Epidermal melanocyte (primary cell): ENCODE measurements around the gene UNC5B.

ENCODE experiments used
- DNase-seq: peaks from one replicate; pipeline ENCODE4 v3.0.0; 2011; ENCODE audit warnings: low spot score; ENCODE audit not compliant: insufficient read length

Gene UNC5B

DNA sequence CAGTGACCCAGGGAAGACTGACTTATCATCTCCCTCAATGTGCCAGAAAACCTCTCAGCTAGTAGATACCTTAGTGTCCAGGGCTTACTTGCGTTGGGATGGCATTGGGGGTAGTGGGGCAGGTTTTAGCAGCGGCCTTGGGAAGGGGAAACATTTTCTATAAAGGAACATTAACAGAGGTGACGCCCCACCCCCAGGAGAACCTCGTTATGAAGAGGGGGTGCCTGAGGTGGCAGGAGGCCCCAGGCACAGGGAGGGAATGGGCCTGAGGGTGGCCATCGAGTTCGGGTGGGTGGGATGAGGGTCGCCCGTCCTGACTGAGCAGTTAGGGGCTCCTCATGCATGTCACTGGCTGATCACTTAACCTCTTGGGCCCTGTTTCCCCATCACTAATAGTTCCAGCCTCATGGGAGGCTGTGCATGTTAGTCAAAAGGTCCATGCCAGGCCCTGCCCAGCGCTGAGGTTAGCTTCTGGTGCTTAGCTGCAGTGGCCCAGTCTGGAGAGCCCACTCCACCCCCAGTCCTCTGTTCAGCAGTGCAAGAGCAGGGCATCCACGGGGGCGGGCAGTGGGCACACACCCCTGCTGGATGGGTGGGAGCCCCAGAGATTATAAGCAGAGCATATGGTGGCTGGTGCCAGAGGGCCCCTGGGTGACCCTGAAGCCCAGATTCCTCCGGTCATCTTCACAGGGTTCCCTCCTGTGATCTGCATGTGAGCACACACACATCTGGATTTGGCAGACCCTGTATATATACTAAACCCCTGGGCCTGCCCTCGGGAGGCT, 27.0 kb downstream of the UNC5B start:
- no peak for DNase-seq

DNA sequence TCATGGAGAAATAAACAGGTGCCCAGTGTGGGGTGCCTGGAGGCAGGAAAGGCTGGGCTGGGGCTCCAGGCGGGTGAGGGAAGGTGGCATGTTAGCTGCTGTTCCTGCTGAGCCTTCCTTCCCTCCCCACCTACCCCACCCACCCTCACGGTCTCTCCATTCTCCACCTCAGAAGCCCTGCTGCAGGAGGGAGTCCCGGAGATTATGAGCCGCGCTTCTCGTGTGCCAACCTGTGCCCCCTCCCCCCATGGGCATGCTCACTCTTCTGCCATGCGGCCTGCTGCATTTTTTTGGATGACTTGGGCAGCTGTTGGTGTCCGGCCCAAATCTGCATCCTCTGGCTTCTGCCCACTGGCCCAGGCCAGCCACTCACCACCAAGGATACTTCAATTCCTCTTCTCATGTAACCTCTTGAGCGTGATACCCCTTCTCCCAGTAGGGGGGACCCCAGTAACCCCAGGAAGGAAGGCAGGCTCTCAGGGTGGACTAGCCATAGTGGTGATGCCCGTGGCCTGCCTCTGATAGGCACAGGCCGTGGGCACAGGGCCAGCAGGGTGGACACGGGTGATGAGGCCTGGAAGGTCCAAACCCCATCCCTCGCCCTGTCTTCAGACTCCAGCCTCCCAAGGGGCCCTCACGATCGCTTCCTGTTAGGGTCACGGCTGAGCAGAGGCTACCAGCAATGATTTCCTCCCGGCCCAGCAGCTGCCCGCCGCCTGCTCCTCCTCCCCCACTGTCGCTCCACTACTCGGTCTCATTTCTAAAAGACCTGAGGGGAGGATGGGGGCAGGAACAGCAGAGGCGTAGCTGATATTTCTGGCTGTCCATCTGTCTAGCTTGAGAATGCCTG, 27.8 kb downstream of the UNC5B start:
- DNase-seq: no peak

DNA sequence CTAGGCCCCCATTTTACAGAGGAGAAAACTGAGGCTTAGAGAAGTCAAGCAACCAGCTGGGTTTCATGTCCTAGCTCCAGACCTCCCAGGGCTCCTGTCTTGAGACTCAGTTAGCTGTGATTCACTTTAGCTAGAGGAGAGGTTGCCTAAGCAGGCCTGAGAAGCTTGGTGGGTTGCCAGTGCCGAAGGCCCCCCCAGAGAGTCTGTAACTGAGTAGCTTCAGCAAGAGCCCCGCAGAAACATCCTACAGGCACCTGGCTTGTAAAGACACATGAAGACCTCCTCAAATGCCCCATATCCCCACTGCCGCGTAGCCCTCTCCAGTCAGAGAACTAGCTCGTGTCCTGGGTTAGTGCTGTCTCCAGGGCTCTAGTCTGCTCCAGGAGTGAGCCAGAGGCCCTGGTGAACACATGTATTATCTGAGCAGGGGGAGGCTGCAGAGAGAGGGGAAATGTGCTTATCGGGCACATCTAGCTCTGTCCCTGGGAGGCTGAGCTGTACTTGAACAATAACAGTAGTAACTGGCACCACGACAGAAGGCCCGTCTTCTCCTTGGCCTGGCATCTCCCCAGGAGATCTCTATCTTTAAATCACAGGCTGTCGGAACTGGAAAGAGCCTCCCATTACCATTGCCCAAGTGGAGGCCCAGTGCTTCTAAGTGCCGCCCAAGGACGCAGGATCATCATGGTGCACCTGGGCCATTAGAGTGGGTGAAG, 28.9 kb downstream of the UNC5B start:
- no peak for DNase-seq

DNA sequence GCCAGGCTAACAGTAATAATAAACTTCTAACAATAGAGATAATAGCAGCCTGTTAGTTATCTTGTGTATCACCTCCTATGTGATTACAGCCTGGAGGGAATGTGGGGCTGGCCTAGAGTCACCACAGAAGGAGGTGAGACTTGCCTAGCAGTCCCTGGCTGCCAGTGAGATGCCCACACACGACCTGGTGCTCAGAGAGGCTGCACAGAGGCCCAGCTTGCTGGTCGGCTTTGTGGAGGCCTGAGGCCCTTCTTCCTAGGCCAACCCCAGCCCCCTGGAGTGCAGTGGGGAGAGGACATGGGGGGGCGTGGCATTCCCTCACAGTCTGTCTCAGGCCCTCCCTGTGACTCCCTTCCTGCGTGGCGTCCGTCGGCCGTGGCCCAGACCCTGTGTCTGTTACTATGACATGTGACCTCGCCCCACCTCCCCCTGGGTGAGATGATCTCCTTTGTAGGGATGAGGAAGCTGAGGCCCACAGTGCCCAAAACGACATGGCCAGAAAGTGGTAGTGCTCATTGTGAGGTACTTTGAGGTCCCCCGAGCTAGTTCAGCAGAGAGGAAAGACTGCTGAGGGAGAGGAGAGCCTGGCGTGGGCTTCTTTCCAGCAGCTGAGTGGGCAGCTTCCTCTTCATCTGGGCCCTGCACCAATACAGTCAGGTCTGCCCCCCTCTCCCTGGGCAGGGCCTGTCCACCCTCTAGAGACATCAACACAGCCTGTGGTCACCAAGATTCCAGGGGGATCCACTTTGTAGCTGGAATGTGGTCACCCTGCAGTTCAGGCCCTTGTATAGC, 29.7 kb downstream of the UNC5B start:
- no peak for DNase-seq

DNA sequence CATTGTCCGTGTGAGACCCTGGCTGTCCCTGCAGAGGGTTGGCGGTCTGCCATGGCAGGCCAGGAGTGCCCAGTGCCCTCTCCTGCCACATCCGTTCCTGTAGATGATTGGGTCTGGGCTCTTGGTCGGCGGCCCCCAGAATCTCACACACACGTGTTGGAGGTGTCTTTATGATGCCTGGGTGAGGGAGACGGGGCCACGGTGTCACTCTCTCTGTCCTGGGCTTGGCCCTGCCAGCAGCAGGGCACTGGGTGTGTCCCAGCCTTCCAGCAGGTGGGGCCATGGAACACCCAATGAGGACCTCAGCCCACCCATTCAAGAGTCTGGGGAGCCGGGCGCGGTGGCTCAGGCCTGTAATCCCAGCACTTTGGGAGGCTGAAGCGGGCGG, 30.2 kb downstream of the UNC5B start:
- DNase-seq: no peak

DNA sequence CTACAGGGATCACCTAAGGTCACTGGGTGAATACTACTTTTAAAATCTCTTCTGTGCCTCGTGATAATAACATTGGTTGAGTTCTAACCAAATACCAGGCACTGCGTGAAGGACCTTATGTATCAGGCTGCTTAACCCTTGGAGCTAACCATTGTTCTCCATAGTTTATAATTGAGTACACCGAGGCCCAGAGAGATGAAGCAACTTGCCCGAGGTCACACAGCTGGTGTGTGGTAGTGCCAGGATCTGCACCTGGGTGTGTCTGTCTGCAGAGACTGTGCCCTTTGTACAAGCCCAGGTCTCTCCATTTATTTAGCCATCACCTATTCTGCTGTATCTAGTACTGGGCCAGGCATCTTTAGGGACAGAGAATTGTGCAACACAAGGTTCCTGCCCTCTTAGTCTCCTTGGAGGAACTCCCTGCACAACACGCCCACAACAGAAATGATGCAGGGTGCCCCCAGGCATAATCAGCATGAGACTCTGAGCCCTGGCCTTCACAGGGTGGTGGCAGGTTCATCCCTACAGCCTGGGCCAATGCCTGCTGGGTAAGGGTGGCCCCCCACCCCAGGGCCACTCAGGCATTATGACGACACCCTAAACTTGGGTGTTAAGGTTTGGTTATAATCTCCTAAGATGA, 31.5 kb downstream of the UNC5B start:
- DNase-seq: no peak

DNA sequence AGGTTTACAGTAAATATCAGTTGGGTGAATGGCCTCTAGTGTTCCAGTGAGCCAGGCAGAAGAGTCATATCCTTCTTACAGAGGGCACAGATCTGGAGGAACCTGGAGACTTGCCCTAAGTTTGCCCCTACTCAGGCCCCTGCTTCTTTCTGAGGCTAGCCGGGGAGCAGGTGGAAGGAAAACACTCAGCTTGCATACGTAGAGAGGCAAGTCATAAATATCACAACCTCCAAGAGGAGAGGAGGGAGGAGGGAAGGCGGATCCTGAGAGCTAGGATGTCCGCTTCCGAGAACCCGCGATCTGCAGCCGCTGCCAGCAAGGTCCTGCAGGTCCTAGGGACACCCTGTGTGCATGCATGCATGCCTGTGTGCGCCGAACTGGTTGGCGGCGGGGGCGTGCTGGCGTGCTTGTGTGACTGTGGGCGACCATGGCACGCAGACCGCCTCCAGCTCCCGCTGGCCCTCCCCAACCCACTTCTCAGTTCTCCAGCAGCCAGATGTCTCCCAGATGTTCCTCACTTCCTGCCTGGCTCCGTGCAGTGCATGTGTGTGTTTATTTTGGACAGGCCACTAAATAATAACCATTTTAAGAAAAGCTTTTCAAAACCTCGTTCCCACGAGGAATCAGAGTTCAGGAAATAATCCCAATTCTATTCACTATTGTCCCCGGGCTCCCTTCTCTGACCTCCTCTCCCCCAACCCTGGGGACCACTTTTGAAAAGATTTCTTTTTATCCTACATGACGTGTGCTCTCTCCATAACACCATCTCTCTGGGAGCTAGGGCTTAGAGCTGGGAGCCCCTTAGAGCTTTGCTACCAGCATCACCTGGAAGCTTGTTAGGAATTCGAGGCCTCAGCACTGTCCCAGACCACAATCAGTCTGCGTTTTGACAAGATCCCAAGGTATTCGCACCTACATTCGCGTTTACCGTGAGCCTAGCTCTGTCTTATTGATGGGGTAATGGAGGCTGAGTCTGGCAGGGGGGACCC, 32.4 kb downstream of the UNC5B start:
- DNase-seq: peak; percentile 78

DNA sequence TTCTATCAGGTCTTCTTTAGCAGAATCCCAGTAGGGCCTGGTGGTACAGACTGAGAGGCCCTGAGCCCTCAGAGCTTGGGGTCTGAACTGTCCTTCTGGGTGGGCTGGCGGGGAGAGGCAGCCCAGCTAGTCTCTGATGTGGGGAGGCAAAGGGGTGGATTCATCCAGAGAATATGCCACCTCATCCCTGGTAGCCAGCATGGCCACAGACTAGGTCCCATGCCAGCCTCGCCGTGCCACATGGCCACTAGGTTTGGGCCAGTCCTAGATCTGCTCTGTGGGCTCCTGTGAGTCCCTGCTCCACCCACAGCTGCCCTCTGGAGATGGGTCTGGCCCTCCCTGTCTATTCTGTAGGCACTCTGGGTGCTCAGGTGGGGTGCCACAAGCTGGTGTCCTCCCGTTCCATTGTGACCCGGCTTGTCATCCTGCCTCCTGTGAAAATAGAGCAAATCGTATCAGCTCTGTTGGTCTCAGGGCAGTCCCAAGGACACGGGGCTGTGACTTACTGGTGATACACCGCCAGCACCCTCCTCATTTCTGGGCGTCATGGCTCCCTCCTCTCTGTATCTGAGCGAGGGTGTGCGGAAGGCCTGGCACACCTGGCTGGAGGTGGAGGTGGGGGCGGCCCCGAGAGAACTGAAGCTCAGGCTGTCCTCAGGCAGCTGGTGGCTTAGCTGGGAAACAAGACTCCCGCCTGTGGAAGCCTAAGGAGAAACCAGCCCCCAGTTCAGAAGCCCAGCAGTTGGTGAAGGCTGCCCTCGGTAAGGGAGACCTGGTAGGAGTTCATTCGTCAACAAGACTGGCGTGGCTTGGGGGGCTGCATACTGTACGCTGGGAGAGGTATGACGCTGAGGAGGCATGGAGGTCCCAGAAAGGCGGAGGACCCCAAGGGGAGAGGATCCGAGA, 33.3 kb downstream of the UNC5B start:
- DNase-seq: no peak

DNA sequence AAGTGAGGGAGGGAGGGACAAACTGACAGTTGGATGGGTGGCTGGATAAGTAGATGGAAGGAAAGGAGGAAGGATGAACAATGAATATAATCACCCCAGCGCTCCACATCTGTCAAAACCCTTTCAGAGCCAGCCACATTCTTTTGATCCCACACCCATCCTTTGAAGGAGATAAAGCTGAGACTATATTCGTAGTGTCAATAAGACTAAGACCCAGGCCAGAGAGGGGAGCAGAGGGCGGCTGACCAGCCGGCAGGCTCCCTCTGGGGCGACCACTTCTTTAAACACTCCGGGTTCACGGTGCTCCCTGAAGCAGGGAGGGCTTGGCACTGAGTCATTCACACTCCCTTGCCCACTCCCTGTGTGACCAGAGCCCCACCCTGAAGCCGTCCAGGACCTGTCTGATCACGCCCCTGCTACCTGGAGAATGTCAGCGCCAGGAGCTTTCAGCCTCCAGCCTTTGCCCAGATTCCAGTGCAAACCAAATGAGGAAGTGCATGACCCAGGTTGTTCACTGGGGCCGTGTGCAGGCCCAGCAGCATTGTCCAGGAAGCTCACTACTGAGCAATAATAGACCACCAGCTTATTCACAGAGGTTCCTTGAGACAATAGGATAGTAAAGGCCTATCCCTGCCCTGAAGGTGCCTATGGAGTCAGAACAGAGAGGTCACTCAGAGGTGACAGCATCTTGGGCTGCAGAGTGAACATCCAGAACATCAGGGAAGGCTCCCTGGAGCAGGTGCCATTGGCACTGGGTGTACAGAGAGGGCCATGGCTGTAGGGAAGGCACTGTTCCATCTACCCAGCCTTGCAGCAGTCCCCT, 34.4 kb downstream of the UNC5B start:
- DNase-seq: no peak

DNA sequence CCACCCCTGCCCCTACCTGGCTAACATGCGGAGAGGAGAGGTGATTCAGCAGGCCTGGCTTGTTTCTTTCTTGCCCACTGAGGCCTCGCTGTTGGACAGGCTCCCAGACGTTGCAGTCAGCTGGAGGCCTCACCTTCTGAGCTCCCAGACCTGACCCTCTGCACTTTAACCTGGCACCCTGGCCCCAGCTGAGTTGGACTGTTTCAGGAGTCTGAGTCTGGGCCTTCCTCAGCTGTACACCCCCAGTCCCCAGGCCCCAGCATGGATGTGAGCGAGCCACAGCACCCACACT, 35.0 kb downstream of the UNC5B start:
- no peak for DNase-seq

DNA sequence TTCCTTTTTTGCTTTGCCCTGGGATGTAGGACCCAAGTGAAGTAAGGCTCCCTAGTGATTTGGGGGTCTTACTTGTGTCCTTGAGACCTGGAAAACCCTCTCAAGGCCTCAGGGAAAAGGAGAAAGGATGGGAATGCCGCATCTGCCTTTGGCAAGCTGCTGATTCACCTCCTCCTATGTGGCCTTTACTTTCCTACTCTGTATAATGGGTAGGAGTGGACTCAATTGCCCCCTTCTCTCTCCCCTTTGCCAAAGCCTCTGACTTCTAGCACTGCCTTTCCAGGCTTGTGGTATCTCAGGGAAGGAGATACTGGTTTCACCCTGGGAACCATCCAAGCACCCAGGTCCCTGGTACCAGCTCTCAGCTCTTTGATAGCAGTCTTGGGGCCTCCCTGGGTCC, 35.4 kb downstream of the UNC5B start:
- no peak for DNase-seq

DNA sequence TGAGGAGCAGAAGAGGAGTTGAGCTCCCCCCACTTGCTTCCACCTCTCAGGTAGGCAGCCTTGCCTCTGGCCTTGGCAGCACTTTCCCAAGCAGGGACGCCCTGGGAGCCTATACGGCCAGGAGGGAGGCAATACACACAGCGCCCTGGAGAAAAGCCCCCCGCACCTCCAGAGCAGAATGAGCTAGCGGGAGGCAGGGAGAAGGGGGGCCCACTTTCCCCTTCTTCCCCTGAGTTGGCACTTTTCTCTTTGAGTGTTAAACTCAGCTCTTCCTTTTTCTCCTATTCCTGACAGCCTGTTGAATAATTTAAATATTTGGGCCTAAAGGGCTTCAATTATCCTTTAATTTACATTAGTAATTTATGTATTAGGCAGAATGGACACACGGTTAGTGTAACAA, 35.8 kb downstream of the UNC5B start:
- no peak for DNase-seq

DNA sequence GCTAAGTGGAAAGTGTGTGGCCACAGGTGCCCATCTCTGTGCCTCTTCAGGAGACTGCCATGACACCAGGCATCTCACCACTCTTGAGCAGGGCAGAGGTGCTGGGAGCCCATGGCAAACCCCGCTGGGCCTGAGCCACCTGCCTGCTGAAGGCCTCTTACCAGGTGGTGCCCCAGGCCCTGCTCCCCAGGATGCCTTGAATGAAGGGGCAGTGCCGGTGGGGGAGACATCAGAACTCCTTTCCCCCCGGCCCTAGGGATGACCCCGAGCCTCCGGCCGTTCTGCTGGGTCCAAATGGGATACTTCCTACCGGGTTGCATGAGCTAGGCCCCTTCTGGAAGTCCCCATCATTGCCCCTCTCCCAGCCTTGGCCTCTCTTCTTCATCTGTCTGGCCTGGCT, 37.6 kb downstream of the UNC5B start:
- DNase-seq: no peak

DNA sequence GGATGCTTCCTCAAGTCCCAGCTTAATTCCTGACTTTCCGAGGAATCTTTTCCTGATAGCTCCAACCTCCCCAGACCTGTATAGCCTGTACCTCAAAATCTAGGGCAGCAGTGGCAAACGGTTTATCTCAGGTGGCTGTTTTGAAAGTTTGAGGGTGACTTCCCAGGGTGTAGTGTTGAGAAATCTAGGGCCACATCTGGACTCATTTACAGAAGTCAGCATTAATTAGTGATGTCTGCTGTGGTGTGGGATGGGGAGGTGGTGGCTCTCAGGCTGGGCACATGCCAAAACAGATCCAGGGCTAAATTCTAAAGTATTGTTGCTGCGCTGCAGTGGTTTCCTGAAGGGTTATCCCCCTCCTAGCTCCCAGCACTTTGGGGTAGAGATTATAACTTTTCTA, 38.0 kb downstream of the UNC5B start:
- no peak for DNase-seq

DNA sequence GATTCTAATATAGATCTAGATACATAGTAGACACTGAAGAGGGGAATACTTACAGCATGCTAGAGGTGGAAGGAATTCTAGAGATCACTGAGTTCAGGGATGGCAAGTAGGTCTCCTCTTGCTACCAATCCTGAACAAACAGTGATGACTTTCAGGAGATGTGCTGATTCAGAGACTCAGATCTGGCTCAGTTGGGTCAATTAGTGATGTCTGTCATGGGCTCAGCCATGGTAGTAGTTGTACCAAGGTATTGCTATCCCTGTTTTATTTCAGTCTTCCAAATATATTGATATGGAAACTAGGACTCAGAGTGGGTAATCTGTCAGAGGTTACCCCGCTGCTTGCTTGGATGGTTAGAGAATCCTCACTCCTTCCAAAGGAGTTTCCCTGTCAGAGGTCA, 38.5 kb downstream of the UNC5B start:
- no peak for DNase-seq

DNA sequence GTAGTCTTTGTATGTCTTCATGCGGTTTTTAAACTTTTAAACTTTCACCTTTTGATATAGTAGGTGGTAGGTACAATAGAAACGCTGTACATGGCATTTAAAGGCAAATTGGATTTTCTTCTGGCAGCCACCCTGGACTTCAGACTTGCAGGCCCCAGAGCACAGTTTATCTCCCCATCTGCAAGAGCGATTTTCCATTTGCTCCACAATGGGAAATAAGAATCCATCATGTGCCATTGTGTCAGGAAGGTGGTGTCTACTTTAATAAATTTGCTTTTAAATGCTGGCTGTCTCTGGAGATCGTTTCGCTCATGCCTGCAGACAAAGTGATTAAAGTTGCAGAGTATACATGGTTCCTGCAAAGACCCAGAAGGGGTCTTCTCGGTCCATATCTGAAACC, 38.9 kb downstream of the UNC5B start:
- no peak for DNase-seq

DNA sequence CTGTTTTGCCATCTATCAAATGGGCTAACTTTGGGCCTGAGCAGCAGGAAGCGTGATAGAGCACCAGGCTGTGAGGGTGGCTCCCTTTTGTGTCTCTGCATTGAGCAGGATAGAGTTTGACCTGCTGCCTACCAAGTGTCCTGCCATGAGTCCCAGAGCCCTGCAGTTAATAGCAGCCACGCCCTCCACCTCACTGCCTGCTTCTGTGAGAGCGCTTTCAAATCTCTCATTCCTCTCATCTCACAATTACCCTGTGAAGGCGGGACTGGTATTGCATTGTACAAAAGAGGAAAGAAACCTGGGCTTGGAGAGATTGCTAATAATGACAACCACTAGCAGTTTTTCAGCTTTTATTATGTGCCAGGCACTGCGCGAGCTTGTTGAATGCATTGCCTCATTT, 39.9 kb downstream of the UNC5B start:
- no peak for DNase-seq
